Epithelial cell of umbilical artery (primary cell): ENCODE results near the gene TRIM45. TPM values are rescaled to one million over a fixed set of nuclear protein-coding genes. Genes with fewer than 3 reads are reported as not detected.

Experiments
- total RNA-seq: library from RNA; depleted of rRNA; stranded (reverse); fragments of >200 nt; gene quantifications from 2 replicates; pipeline ENCODE4 v1.2.3, GENCODE V29; 2014

The TRIM45 gene
- 1.4 and 3.2 TPM in 2 replicates for total RNA-seq

GRCh38 chr1:117121589-117122329, at the start of gene TRIM45:
TSS of gene TRIM45 (minus strand) at chr1:117121749. CDS start at chr1:117121201, 548 bp downstream.

Other genes with a start within 250 kb of the TRIM45 start
- 47.0 and 71.8 TPM in 2 replicates for gene PTGFRN, start 211.8 kb downstream of the TRIM45 start, total RNA-seq
- gene CD101, start 120.0 kb downstream of the TRIM45 start, total RNA-seq = under 0.01 and 0.15 TPM in 2 replicates
- 14.0 and 21.1 TPM in 2 replicates for gene TTF2, start 61.4 kb downstream of the TRIM45 start, total RNA-seq
- not detected in 2 replicates for gene VTCN1, start 89.2 kb upstream of the TRIM45 start, total RNA-seq
- 37.1 and 65.6 TPM in 2 replicates for gene MAN1A2, start 245.7 kb upstream of the TRIM45 start, total RNA-seq